ENCODE results near the gene PIK3R2.
"Not testable (repeated sequence)": the region's sequence is repeated elsewhere in the genome, so short reads cannot be mapped to it uniquely, and the experiment has no call there.

Gene PIK3R2

GRCh38 chr19:18194181-18194530 lies 41.2 kb downstream of the PIK3R2 start:
- H3K4me3 ChIP-seq (ENCODE audit: low read length) = peak overlapping the region; percentile 87

GRCh38 chr19:18194554-18195238 lies 41.7 kb downstream of the PIK3R2 start:
- H3K4me3 ChIP-seq (ENCODE audit: low read length) = no peak overlapping the region; the same call in none of the 2 replicates
- DNase-seq (ENCODE audit: low read depth, low spot score) = no peak

More at GRCh38 chr19:18194181-18194530, 41.2 kb downstream of the PIK3R2 start:
- no peak for DNase-seq (ENCODE audit: low read depth, low spot score)

DNA sequence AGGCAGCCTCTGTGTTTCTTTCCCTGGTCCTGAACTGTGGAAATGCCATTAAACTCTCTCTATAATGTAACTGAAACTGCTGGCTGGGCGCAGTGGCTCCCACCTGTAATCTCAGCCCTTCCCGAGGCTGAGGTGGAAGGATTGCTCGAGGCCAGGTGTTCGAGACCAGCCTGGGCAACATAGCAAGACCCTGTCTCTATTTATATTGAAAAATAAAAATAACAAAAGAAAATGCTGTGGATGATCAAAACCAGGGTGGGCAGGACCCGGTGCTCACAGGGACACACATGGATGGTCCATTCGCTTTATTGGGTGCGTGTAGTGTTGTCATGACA lies 43.5 kb downstream of the PIK3R2 start:
- no peak for DNase-seq (ENCODE audit: low read depth, low spot score)
- no peak overlapping the region for H3K4me3 ChIP-seq (ENCODE audit: low read length)

DNA sequence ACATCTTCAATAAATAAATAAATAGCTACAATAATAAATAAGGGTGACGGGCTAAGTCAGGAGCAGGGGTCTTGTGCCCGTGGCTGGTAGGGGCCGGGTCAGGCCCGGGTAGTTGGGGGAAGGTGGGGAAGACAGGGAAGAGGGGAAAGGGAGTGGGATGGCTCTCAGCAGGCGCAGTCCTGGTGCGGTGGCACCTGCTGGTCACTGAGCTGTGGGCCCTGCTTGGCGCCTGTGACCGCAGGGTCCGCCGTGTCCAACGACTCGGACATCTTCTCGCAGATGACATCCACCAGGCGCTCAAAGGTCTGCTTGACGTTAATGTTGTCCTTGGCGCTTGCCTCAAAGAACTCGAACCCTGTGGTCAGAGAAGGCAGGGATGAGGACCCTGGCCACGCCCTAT lies 44.3 kb downstream of the PIK3R2 start:
- DNase-seq (ENCODE audit: low read depth, low spot score) = no peak
- H3K4me3 ChIP-seq (ENCODE audit: low read length) = no peak overlapping the region

DNA sequence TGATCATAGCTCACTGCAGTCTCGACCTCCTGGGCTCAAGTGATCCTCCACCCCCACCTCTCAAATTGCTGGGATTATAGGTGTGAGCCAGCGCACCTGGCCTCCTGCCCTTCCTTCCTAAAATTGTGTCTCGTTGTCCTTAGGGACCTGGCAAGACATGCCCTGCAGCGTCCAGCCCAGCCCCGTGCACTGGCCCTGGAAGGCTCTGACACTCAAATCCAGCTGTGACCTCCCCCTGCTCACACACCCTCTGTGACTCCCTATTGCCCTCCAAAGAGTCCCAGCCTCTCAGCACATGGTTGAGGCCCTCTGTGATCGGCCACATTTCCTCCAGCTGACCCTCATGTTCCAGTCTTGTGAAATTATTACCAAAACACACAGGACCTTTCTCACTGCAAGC lies 45.0 kb downstream of the PIK3R2 start:
- no peak for DNase-seq (ENCODE audit: low read depth, low spot score)
- no peak overlapping the region for H3K4me3 ChIP-seq (ENCODE audit: low read length)

GRCh38 chr19:18198374-18198773 lies 45.4 kb downstream of the PIK3R2 start:
- H3K4me3 ChIP-seq (ENCODE audit: low read length) = no peak overlapping the region
- no peak for DNase-seq (ENCODE audit: low read depth, low spot score)

DNA sequence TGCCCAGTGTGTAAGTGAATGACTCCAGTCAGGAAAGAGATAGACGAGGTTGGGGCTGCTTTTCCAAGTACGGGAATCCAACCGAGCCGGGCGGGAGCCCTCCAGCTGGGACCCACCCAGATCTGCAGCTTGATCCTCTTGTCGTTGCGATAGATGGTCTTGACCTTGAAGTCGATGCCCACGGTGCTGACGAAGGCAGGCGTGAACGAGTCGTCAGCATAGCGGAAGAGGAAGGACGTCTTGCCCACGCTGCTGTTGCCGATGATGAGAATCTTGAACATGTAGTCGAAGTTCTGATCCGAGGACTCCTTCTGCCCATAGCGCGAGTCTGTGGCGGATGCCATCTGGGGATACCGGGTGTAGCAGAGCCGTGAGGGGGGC lies 49.4 kb downstream of the PIK3R2 start:
- DNase-seq (ENCODE audit: low read depth, low spot score) = no peak
- H3K4me3 ChIP-seq (ENCODE audit: low read length) = 0 out of 2 replicates have a peak overlapping the region, but pooled peaks have one; percentile 84

GRCh38 chr19:18202778-18203407 lies 49.9 kb downstream of the PIK3R2 start:
- DNase-seq (ENCODE audit: low read depth, low spot score) = no peak
- H3K4me3 ChIP-seq (ENCODE audit: low read length) = peak overlapping the region; percentile 84

DNA sequence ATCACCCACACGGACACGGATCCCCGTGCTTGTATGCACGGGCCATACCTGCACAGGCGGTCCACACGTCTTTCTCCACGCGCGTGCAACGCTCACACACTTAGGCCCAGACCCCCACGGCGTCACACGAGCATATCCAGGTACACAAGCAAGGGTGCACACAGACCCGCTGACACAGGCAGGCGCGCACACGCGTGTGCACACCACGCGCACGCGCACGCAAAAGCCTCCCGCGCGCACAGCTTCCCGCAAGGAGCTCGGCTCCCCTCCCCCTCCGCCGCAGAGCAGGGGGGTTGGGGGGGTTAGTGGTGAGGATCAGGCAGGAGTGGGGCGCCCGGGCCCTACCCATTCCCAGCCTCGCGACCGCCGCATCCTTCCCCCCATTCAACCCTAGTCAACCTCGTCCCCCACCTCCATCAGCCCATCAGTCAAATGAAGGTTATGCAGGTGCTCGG lies 50.5 kb downstream of the PIK3R2 start:
- DNase-seq (ENCODE audit: low read depth, low spot score) = no peak
- peak overlapping the region; percentile 84 for H3K4me3 ChIP-seq (ENCODE audit: low read length)

GRCh38 chr19:18203863-18204393 lies 51.0 kb downstream of the PIK3R2 start, which contains the start of gene RAB3A:
Gene RAB3A, minus strand, starts transcription at chr19:18204042. Its CDS starts 1,302 bp downstream, at chr19:18202740.
- H3K4me3 ChIP-seq (ENCODE audit: low read length) = peak within 1 kb of the TSS; percentile 84
- peak; percentile 99 for DNase-seq (ENCODE audit: low read depth, low spot score)

GRCh38 chr19:18204394-18205199 lies 51.6 kb downstream of the PIK3R2 start:
- peak; percentile 51 for DNase-seq (ENCODE audit: low read depth, low spot score)
- peak overlapping the region; percentile 65 for H3K4me3 ChIP-seq (ENCODE audit: low read length)

DNA sequence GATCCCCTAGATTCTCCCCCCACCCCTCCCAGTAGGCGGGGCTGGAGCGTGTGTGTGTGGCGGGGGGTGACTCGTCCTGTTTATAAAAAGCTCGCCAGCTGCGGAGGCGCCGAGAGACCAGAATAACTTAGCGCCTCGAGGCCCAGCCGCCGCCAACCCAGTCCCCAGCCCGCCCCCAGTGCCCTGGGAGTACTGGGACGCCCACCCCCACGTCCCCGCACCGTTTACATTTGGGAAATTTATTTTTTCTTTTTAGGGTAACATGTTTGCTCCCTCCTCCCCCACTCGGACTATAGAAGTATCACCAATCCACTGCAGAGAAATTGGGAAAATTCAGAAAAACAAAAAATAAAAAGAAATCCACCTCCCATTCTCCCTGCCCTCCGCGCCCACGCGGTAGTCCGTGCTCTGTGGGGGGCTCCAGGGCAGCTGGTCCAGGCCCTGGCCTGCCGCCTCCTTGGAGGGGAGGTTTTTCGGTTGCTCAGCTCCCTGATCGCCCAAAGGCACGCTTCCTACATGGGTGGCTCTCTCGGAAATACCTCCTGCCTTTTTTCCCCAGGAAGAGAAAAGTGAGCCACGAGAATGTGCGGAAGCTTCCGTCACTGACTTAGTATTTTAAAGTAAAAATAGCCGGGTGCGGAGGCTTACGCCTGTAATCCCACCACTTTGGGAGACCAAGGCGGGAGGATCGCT lies 52.4 kb downstream of the PIK3R2 start:
- no peak for DNase-seq (ENCODE audit: low read depth, low spot score)
- peak overlapping the region; percentile 65 for H3K4me3 ChIP-seq (ENCODE audit: low read length)

DNA sequence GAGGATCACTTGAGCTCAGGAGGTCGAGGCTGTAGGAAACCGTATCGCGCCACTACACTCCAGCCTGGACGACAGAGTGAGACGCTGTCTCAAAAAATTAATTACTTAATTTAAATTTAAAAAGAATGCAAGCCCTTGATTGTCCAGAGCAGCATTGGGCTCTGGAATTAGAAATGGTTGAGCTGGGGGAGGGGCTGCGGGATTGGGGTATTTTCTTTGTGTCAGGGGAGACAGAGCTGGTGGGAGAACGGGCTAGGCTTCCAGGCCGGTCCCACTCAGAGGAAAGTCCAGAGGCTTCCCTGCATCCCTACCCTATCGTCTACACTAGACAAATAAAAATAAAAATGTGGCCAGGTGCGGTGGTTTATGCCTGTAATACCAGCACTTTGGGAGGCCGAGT lies 53.1 kb downstream of the PIK3R2 start:
- no peak overlapping the region for H3K4me3 ChIP-seq (ENCODE audit: low read length)
- no peak for DNase-seq (ENCODE audit: low read depth, low spot score)

DNA sequence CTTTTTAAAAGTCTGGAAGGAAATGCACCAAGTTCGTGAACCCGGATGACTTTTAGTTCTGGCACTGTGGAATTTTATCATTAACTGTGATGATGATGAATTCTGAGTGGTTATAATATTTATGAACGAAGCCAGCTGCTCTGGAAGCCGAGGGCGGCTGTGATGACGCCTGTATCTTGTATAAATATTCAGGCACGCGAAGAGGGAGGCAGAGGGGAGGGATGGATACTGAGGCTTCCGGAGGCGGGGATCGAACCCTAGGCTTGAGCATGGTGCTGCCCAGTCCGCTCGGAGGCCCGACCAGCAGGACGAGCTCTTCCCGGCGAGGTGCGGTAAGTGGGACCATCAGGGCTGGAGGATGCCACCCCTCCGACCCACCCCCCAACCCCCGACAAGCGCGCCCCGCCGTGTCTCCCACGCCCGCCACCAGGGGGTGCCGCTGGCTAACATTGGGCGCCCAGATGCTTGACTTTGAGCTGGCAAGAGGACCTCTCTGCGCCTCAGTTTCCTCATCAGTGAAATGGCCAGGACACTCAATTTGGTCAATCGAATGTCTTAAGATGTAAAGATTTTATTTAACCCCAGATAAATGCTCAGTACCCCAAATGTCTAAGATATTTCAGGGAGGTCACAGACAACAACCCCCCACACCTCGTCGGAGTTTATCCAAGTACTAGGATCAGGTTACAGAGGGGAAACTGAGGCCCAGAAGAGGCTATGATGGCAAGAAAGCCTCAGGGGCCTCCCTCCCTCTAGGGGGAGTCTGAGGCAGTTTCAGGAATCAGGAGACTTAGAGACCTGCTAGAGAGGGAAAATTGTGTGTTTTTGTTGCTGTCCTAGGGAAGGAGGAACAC lies 55.4 kb downstream of the PIK3R2 start:
- no peak overlapping the region for H3K4me3 ChIP-seq (ENCODE audit: low read length)

GRCh38 chr19:18209912-18210311 lies 56.9 kb downstream of the PIK3R2 start:
- not testable (repeated sequence) for DNase-seq (ENCODE audit: low read depth, low spot score); H3K4me3 ChIP-seq (ENCODE audit: low read length)

More for the DNA sequence above, 55.4 kb downstream of the PIK3R2 start:
- DNase-seq (ENCODE audit: low read depth, low spot score) = no peak

GRCh38 chr19:18211683-18212082 lies 58.7 kb downstream of the PIK3R2 start:
- H3K4me3 ChIP-seq (ENCODE audit: low read length) = no peak overlapping the region
- no peak for DNase-seq (ENCODE audit: low read depth, low spot score)

DNA sequence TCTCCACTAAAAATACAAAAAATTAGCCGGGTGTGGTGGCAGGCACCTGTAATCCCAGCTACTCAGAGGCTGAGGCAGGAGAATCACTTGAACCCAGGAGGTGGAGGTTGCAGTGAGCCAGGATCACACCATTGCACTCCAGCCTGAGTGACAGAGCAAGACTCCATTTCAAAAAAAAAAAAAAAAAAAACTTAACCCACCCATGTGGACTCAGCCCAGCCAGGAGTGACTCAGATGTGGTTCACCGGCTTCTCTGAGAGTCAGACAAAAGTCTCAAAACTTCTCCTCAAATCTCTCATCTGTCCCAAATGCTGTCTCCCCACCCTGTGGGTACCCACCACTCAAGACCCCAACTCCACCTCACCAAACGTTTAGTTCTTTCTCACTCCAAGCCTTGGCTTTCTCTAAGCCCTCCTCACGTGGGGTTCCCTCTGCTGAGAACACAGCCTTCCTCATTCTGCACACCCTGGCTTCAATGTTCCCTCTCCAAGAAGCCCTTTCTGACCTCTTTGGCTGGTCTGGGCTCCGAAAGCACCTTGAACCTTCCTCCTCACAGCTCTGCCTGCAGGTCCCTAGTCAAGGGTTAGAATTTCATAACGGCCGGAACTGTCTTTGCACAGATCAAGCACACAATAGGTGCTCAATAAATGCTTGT lies 61.9 kb downstream of the PIK3R2 start:
- DNase-seq (ENCODE audit: low read depth, low spot score) = no peak
- H3K4me3 ChIP-seq (ENCODE audit: low read length) = no peak overlapping the region

GRCh38 chr19:18216789-18217188 lies 63.8 kb downstream of the PIK3R2 start:
- H3K4me3 ChIP-seq (ENCODE audit: low read length) = no peak overlapping the region
- no peak for DNase-seq (ENCODE audit: low read depth, low spot score)
